ENCODE measurements around the gene MAPKBP1. TPM values are rescaled to one million over a fixed set of nuclear protein-coding genes. Genes with fewer than 3 reads are reported as not detected.

MAPKBP1 gene
- total and polyA plus RNA-seq, 2 of the 13 experiments (the other 11 are each of a cell fraction or from before 2014, with no cell fraction given), result 3.0 to 7.3 TPM

DNA sequence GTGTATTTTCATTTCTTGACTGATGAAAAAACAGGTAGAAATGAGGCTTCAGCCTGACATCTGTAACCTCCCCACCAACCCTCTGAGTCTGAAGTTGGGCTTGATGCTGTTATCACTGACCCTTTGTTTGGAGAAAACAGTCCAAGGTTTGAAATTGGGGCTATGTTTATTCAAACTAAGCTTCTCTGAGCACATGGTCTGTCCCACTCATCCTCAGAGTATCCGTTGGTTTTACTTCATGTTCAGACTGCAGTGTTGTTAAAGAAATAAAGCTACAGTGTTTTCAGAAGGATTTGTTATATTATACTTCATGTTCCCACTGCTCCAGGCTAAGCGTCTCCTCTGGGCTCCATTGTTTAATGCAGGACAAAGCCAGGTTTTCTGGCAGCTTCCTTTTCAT is 6.0 kb downstream of the MAPKBP1 start:
- Histone ChIP-seq H3K4me1 (ENCODE audit: insufficient read depth, low read length) (peaks cover 79% of the 10 kb centered on the region), H3K9me3 (ENCODE audit: low read length) (no peaks in the 10 kb centered on the region), H3K79me2 (ENCODE audit: insufficient read depth, low read length) (peaks cover 5% of the 10 kb centered on the region), H2AFZ (ENCODE audit: low read length) (no peak overlapping the region), H4K20me1 (ENCODE audit: insufficient read depth, low read length) (no peaks in the 10 kb centered on the region), H3K27me3 (ENCODE audit: control insufficient read depth in 1 of 2, insufficient read depth in 2 of 2, low read length in 2 of 2) (no peaks in the 10 kb centered on the region), H3K27ac (ENCODE audit: extremely low read length, insufficient read depth, low read length) (peak overlapping the region; percentile 65), H3K4me2 (ENCODE audit: low read depth, low read length) (peak overlapping the region; percentile 48), H3K36me3 (replicated peaks in 1 of 2; ENCODE audit: control insufficient read depth in 1 of 2, insufficient read depth in 2 of 2, low read length in 2 of 2) (no peaks in the 10 kb centered on the region), H3K4me3 (replicated peaks in 1 of 3; ENCODE audit: insufficient read depth in 1 of 3, low read depth in 2 of 3, low read length in 3 of 3) (no peak overlapping the region; a peak in 1 of 6 replicates), H3K9ac (ENCODE audit: insufficient read depth, low read depth, low read length) (peak overlapping the region; percentile 35; the same call in 1 of the 2 replicates)
- DNase-seq (ENCODE audit: low spot score), result peak; percentile 79
- ChIA-PET POLR2A (interaction anchor here (0.8 kb wide), 1 partner anchor 236 kb away, joined by 3 read pairs; the partner anchor contains the start of gene RPAP1), CTCF (ENCODE audit: low intra/inter-chr PET ratio, low total read pairs) (no interaction called here)
- in situ Hi-C loops (cut with HindIII; ENCODE audit: extremely low pct_ligation_motif_present, low pct_unique_long_range_greater_than_20kb) (no loop called here), intact Hi-C loops (cut with micrococcal nuclease; ENCODE audit: unreplicated experiment) (no loop called here)
- FAIRE-seq, result peak; percentile 89
- 3% methylated on average over 2 of the region's 2 CpGs for WGBS (ENCODE audit: low lambda C conversion rate)
- ATAC-seq, result peak; percentile 89
- no TSS peak for BruUV-seq (replicated peaks)
- TF ChIP-seq DR1 (CRISPR knock-in tag; IDR thresholded peaks at IDR 0.05), result no peak
- TF ChIP-seq FOXA3 (CRISPR knock-in tag; IDR thresholded peaks at IDR 0.05), result peak; percentile 56
- no peak for TF ChIP-seq SOX6 (IDR thresholded peaks at IDR 0.05)
- 0 out of 2 replicates have a peak, but pooled peaks have one; percentile 9 for TF ChIP-seq SOX6 (CRISPR knock-in tag; IDR thresholded peaks at IDR 0.05)
- no peak for TF ChIP-seq PCBP2 (optimal IDR thresholded peaks at IDR 0.05; ENCODE audit: low read depth, low read length, poor library complexity, severe bottlenecking)
- TF ChIP-seq, protein P1, sequence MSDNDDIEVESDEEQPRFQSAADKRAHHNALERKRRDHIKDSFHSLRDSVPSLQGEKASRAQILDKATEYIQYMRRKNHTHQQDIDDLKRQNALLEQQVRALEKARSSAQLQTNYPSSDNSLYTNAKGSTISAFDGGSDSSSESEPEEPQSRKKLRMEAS (IDR thresholded peaks at IDR 0.05), result peak; percentile 64; the same call in 1 of the 2 replicates
- TF ChIP-seq, protein P2, sequence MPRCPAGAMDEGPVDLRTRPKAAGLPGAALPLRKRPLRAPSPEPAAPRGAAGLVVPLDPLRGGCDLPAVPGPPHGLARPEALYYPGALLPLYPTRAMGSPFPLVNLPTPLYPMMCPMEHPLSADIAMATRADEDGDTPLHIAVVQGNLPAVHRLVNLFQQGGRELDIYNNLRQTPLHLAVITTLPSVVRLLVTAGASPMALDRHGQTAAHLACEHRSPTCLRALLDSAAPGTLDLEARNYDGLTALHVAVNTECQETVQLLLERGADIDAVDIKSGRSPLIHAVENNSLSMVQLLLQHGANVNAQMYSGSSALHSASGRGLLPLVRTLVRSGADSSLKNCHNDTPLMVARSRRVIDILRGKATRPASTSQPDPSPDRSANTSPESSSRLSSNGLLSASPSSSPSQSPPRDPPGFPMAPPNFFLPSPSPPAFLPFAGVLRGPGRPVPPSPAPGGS (CRISPR knock-in tag; IDR thresholded peaks at IDR 0.05), result no peak
- TF ChIP-seq IKZF1 (IDR thresholded peaks at IDR 0.05), result no peak
- TF ChIP-seq CREB1 (IDR thresholded peaks at IDR 0.05), result no peak
- no peak for TF ChIP-seq CREB1 (CRISPR knock-in tag; IDR thresholded peaks at IDR 0.05)
- peak; percentile 21 for TF ChIP-seq XRCC5 (optimal IDR thresholded peaks at IDR 0.05; ENCODE audit: low read length)
- TF ChIP-seq MED1 (CRISPR knock-in tag; IDR thresholded peaks at IDR 0.05), result 0 out of 2 replicates have a peak, but pooled peaks have one; percentile 24
- 0 out of 2 replicates have a peak, but pooled peaks have one; percentile 63 for TF ChIP-seq DMAP1 (CRISPR knock-in tag; IDR thresholded peaks at IDR 0.05)
- peak; percentile 48; the same call in 1 of the 2 replicates for TF ChIP-seq MYC (CRISPR knock-in tag; IDR thresholded peaks at IDR 0.05; ENCODE audit: borderline replicate concordance)
- TF ChIP-seq, protein P3, sequence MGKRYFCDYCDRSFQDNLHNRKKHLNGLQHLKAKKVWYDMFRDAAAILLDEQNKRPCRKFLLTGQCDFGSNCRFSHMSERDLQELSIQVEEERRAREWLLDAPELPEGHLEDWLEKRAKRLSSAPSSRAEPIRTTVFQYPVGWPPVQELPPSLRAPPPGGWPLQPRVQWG (CRISPR knock-in tag; IDR thresholded peaks at IDR 0.05; ENCODE audit: borderline replicate concordance, low read depth), result no peak
- no peak for TF ChIP-seq ZNF44 (CRISPR knock-in tag; IDR thresholded peaks at IDR 0.05)
- peak; percentile 57; the same call in 1 of the 2 replicates for TF ChIP-seq HDAC2 (CRISPR knock-in tag; IDR thresholded peaks at IDR 0.05)
- TF ChIP-seq, protein P4, sequence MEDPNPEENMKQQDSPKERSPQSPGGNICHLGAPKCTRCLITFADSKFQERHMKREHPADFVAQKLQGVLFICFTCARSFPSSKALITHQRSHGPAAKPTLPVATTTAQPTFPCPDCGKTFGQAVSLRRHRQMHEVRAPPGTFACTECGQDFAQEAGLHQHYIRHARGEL (CRISPR knock-in tag; IDR thresholded peaks at IDR 0.05), result no peak
- TF ChIP-seq RCOR2 (CRISPR knock-in tag; IDR thresholded peaks at IDR 0.05), result 0 out of 2 replicates have a peak, but pooled peaks have one; percentile 15
- TF ChIP-seq HNF4A (CRISPR knock-in tag; IDR thresholded peaks at IDR 0.05), result peak; percentile 70
- no peak for TF ChIP-seq ZNF572 (CRISPR knock-in tag; IDR thresholded peaks at IDR 0.05)
- TF ChIP-seq MXI1 (IDR thresholded peaks at IDR 0.05; ENCODE audit: borderline replicate concordance, low read depth, low read length), result peak; percentile 57; the same call in 1 of the 3 replicates
- no peak for TF ChIP-seq FOXA1 (IDR thresholded peaks at IDR 0.05)
- TF ChIP-seq FOXA1 (CRISPR knock-in tag; IDR thresholded peaks at IDR 0.05), result peak; percentile 55; the same call in 1 of the 2 replicates
- no peak for TF ChIP-seq CBX5 (CRISPR knock-in tag; IDR thresholded peaks at IDR 0.05; ENCODE audit: borderline replicate concordance)
- TF ChIP-seq SAP130 (CRISPR knock-in tag; IDR thresholded peaks at IDR 0.05; ENCODE audit: low read depth), result peak; percentile 52; the same call in 1 of the 2 replicates
- no peak for TF ChIP-seq AKAP8 (CRISPR knock-in tag; IDR thresholded peaks at IDR 0.05)
- no peak for TF ChIP-seq NR2F6 (IDR thresholded peaks at IDR 0.05)
- 0 out of 2 replicates have a peak, but pooled peaks have one; percentile 15 for TF ChIP-seq NR2F6 (CRISPR knock-in tag; IDR thresholded peaks at IDR 0.05)
- TF ChIP-seq GATAD2A (CRISPR knock-in tag; IDR thresholded peaks at IDR 0.05), result 0 out of 2 replicates have a peak, but pooled peaks have one; percentile 28
